NOMO-1 treated with DMSO at 0.1 percent for 48 hours (cell line): Measurements from ENCODE around the gene SP2.

Experiments
- DNase-seq: peaks from one replicate; lab custom pipeline; 2025; ENCODE audit not compliant: unreplicated experiment; lab: John Stamatoyannopoulos, UW

SP2 gene

DNA sequence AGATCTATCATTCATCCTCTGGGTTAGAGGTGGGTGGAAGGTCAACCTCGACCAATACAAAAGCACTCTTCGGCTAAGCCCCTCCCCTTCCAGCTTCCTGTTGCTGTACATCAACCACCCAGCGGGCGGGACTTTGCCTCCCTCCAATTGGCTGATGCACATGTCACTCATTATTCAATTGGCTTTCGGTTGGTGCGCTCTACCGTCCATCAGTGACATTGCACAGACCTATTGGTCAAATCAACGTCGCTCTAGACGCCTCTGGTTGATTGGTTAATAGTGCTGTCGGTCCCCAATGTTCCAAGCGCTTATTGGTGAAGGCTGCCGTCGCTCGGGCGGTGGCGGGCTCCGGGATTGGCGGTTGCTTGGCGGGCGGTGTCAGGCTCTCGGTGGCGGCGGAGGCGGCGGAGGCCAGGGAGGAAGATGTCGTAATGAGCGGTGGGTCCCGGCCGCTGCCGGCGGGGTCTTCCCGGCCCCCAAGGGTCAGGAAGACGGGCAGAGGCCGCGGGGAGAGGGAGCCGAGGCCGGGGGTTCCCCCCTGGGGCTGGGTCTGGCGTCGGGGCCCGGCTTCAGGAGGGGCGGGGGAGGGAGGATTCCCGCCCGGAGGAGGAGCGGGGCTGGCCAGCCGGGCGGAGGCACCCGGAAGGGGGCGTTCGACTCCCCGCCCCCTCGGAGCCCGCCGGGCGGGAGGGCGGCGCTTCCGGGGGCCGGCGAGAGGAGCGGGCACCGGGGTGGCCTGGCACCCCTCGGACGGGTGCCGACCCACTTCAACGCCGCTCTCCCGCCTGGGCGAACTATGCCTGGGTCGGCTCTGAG lies at the start of gene SP2:
SP2 (plus strand) TSS at position 381 of the 816 bp plus-strand sequence; CDS start at position 432, 51 bp downstream.
- DNase-seq, result peak; percentile 100

- no peak for DNase-seq
Observed at GRCh38 chr17:47846716-47847340, 49.2 kb upstream of the SP2 start.

DNA sequence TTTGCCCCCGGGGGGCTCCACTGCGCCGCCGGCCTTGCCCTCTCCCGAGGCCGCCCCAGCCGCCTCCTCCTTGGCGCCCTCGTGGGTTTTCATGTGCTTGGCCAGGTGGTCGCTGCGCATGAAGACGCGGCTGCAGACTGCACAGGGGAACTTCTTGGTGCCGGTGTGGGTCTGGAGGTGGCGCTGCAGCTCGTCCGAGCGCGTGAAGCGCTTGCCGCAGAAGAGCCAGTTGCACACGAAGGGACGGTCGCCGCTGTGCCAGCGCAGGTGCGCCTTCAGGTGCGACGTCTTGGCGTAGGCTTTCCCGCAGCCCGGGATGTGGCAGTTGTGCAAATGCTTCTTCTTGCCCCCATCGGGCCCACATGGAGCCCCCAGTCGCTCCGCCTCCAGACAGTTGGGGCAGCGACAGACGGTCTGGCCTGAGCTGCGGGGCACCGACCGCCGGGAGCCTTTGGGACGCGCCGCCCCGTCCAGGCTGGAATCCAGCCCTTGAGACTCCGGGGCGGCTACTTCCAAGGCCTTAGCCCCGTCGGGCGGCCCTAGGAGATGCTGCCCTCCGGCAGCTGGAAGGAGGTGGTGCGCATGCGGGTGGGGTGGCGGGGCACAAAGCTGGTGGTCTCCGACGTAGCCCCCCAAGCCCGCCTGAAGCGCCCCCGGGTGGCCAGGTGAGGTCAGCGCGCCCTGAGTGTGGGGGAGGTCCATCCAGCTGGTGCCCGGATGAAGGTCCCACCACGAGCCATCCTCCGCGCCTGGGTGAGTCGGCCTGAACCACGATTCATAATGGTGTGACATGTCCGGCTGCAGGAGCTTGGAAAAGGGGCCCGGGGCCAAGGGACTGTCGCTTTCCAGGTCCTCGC lies 48.5 kb upstream of the SP2 start:
- DNase-seq, result peak; percentile 24

DNA sequence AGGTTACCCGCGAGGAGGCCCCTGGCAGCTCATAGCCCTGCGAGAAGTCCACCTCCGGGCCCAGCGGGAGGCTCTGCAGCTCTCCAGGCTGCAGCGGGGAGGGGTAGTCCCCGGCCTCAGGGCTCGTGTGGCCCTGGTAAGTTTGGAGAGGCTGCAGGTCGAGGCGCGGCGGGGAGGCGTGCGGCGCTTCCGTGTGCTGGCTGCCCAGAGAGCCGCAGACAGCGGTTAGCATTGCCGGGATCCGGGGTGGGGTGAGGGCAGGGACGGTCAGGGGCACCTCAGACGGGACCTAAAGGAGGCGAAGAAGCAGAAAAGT lies 47.9 kb upstream of the SP2 start:
- no peak for DNase-seq

DNA sequence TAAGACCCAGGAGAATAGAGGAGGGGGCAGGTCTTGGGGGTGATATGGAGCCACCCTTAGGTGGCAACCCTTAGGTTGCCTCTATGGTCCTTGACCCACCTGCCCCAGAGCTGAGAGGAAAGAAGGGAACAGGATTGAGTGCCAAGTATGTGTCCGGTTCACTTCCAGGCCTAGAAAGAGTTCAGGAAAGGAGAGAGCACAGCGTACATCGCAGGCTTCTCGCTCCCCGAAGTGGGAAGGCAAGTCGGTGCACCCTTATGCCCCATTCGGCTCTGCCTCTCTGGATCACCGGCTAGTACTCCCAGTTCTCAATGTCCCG lies 45.7 kb upstream of the SP2 start:
- no peak for DNase-seq

GRCh38 chr17:47850692-47851573 lies 45.1 kb upstream of the SP2 start, which contains the start of gene SP6:
Gene SP6 (minus strand): TSS chr17:47851163. CDS start chr17:47848429, 2,734 bp downstream.
- peak; percentile 32 for DNase-seq

GRCh38 chr17:47851764-47852112 lies 44.3 kb upstream of the SP2 start:
- DNase-seq, result no peak

DNA sequence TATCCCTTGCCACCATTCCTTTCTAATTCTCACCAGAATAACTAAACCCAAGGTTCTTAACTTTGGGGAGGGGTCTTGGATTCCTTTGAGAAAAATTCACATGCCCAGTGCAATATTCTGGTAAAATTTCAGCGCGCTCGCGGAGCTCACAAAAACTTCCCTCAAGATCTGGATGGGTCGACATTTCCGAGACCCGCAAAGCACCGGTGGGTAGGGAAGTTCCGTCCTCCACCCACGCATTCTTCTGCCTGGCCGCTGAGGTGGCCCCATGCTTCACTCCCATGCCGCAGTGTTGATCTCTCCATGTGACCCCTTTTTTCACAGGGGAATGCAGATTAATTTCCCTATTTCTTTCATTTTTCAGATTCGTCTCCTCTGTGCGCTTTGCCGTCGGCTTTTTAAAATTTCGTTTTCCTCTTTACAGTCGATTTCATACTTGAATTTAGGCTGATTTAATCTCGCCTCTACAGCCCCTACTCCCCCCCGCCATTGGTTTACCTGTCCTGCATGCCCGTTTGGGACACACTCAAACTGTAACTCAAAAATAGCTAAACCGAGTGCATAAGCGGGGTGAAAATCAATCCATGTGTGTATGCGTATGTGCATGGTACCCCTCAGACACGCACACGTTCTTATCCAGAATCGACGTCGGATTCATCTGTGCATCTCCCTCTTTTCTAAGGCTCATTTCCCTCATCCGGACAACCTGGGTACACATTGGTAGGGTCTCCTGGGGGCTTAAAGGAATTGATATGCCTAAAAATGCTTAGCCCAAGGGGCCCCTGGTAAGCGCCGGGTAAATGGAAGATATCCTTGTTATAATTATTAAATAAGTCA lies 43.7 kb upstream of the SP2 start:
- DNase-seq, result no peak

GRCh38 chr17:47853616-47854015 lies 42.4 kb upstream of the SP2 start:
- no peak for DNase-seq

- DNase-seq, result no peak
Observed at GRCh38 chr17:47855737-47856136, 40.3 kb upstream of the SP2 start.

DNA sequence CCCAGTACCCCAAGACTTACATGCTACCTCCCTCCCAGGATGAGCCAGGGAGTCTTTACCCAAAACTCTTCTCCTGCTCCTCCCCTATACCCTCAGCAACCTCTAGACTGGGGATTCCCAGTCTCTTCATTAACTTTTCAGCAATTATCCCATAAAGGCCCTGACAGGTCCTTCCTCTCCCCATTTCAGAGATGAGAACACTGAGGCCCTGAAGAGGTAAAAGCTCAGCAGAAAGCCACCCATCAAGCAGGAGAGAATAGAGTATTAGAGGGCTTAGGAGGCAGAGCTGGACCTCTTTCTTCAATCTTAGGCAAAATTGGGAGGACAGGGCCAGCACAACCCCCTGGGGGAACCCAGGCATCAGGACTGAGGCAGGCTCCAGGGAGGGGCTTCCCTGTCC lies 39.2 kb upstream of the SP2 start:
- no peak for DNase-seq

- peak; percentile 31 for DNase-seq
Observed at GRCh38 chr17:47857551-47858455, 38.2 kb upstream of the SP2 start.

- no peak for DNase-seq
Observed at GRCh38 chr17:47860386-47860785, 35.6 kb upstream of the SP2 start.

GRCh38 chr17:47862621-47863440 lies 33.2 kb upstream of the SP2 start:
- no peak for DNase-seq

DNA sequence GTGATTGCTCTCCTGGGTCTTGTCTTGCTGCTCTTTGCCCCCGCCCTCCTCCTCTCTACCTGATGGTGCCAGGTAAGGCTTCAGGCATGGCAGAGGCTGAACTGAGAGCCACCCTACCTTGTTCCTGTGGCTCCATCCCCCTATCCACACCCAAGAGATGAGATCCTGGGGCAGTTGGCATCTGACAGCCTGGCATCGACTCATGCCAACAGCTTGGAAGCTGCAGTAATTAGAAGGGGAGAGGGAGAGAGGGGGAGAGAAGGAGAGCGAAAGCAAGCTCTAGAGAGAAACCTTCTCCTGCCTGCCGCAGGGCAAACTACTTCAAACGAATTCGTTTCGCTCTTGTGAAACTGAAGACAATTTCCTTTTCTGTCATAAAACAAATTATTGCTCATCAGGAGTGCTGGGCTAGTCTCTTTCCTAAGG lies 31.2 kb upstream of the SP2 start:
- peak; percentile 81 for DNase-seq

GRCh38 chr17:47866941-47867340 lies 29.1 kb upstream of the SP2 start:
- DNase-seq, result no peak

GRCh38 chr17:47867813-47868533 lies 28.1 kb upstream of the SP2 start:
- DNase-seq, result no peak

DNA sequence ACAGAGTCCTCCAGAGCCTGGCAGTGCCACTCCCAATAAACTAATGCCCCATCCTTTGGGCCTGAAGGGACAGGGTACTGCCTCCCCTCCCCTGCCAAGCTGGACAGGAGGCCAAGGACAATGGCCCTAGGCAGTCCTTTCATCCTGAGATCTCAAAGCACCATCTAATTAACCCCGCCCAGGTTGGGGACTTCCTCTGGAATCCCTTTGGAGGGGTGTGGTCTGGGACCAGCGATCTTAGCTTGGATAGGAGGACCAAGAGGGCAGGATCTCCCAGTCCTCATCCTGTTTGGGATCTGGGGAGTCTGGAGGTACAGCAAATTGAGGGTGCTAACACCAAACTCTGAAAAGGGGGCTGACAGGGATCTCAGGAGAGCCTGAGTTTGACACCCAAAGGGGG lies 26.9 kb upstream of the SP2 start:
- DNase-seq, result no peak
